Liver (tissue), 9 donors: ENCODE measurements around the gene TNIP1. TPM values are rescaled to one million over a fixed set of nuclear protein-coding genes. Genes with fewer than 3 reads are reported as not detected.

Source experiments
- DNase-seq: peaks from one replicate; pipeline ENCODE4 v3.0.0-alpha.2; 2017; ENCODE audit warnings: low spot score
- H3K27ac ChIP-seq, 2 donors: one replicate each; pipeline ENCODE4 v1.7.0; 2013; ENCODE audit warnings: inconsistent platforms in 2 of 2, low read length in 2 of 2, control low read depth in 1 of 2, low read depth in 1 of 2, mild to moderate bottlenecking in 1 of 2
- H3K27me3 ChIP-seq, 4 donors: one replicate each; pipeline versions ENCODE4 v1.6.1 to v1.7.0; 2013; ENCODE audit warnings: low read length in 3 of 4, inconsistent platforms in 1 of 4, mild to moderate bottlenecking in 1 of 4, moderate library complexity in 1 of 4; ENCODE audit not compliant: control insufficient read depth in 4 of 4, insufficient read depth in 4 of 4
- H3K36me3 ChIP-seq, 4 donors: one replicate each; pipeline versions ENCODE4 v1.6.1 to v1.7.0; 2013; ENCODE audit warnings: low read length in 3 of 4, mild to moderate bottlenecking in 3 of 4, low read depth in 1 of 4, moderate library complexity in 1 of 4; ENCODE audit not compliant: control insufficient read depth in 4 of 4, insufficient read depth in 3 of 4
- H3K4me1 ChIP-seq, 4 donors: one replicate each; pipeline versions ENCODE4 v1.6.1 to v1.7.0; 2013; ENCODE audit warnings: low read length in 3 of 4, mild to moderate bottlenecking in 3 of 4, moderate library complexity in 1 of 4; ENCODE audit not compliant: control insufficient read depth in 4 of 4, insufficient read depth in 4 of 4
- H3K4me3 ChIP-seq, 3 donors: one replicate each; pipeline versions ENCODE4 v1.6.1 to v1.7.0; 2013; ENCODE audit warnings: low read length in 3 of 3, control low read depth in 1 of 3, low read depth in 1 of 3, mild to moderate bottlenecking in 1 of 3
- H3K9ac ChIP-seq, 2 donors: one replicate each; pipeline ENCODE4 v1.7.0; 2013; ENCODE audit warnings: low read length in 2 of 2, mild to moderate bottlenecking in 2 of 2, moderate library complexity in 2 of 2, control low read depth in 1 of 2, low read depth in 1 of 2
- H3K9me3 ChIP-seq, 4 donors: one replicate each; pipeline versions ENCODE4 v1.6.1 to v1.7.0; 2013; ENCODE audit warnings: low read length in 3 of 4; ENCODE audit not compliant: control insufficient read depth in 4 of 4
- ATF3 ChIP-seq: IDR thresholded peaks from 2 replicates; pipeline ENCODE4 v1.6.1; 2016; ENCODE audit warnings: antibody characterized with exemption
- CTCF ChIP-seq: fragments of 150-350 bp; IDR thresholded peaks from 2 replicates; pipeline ENCODE4 v1.5.1; 2017; ENCODE audit warnings: improper control_type of control experiment, low read depth, low read length; ENCODE audit not compliant: missing input control
- EGR1 ChIP-seq, 2 donors: IDR thresholded peaks; 2 replicates each; pipeline ENCODE4 v1.6.1; 2016 to 2018; ENCODE audit warnings: antibody characterized with exemption in 2 of 2, low read depth in 2 of 2
- FOXA1 ChIP-seq: IDR thresholded peaks from 2 replicates; pipeline ENCODE4 v1.6.1; 2016; ENCODE audit warnings: antibody characterized with exemption
- FOXA2 ChIP-seq: IDR thresholded peaks from 2 replicates; pipeline ENCODE4 v1.6.1; 2016; ENCODE audit warnings: antibody characterized with exemption
- GABPA ChIP-seq, 2 donors: IDR thresholded peaks in 1 of 2; conservative IDR thresholded peaks in 1 of 2; 2 replicates each; pipeline ENCODE4 v1.6.1; 2016; ENCODE audit warnings: antibody characterized with exemption in 2 of 2, mild to moderate bottlenecking in 1 of 2, moderate library complexity in 1 of 2
- HNF4A ChIP-seq, 2 donors: conservative IDR thresholded peaks; 2 replicates each; pipeline ENCODE4 v1.6.1; 2016; ENCODE audit warnings: antibody characterized with exemption in 2 of 2, mild to moderate bottlenecking in 2 of 2
- HNF4G ChIP-seq: IDR thresholded peaks from 2 replicates; pipeline ENCODE4 v1.6.1; 2016; ENCODE audit warnings: antibody characterized with exemption
- JUND ChIP-seq, 2 donors: IDR thresholded peaks; 2 replicates each; pipeline ENCODE4 v1.6.1; 2016; ENCODE audit warnings: antibody characterized with exemption in 2 of 2
- MAX ChIP-seq: IDR thresholded peaks from 2 replicates; pipeline ENCODE4 v1.6.1; 2016; ENCODE audit warnings: antibody characterized with exemption
- NR2F2 ChIP-seq: IDR thresholded peaks from 2 replicates; pipeline ENCODE4 v1.6.1; 2016; ENCODE audit warnings: antibody characterized with exemption
- RAD21 ChIP-seq, 2 donors: IDR thresholded peaks; 2 replicates each; pipeline ENCODE4 v1.6.1; 2016; ENCODE audit warnings: antibody characterized with exemption in 2 of 2, mild to moderate bottlenecking in 2 of 2
- REST ChIP-seq: IDR thresholded peaks from 2 replicates; pipeline ENCODE4 v1.6.1; 2016; ENCODE audit warnings: antibody characterized with exemption, mild to moderate bottlenecking
- RXRA ChIP-seq, 2 donors: IDR thresholded peaks; 2 replicates each; pipeline ENCODE4 v1.6.1; 2017 to 2018; ENCODE audit warnings: antibody characterized with exemption in 2 of 2, mild to moderate bottlenecking in 1 of 2
- SP1 ChIP-seq: IDR thresholded peaks from 2 replicates; pipeline ENCODE4 v1.6.1; 2018; ENCODE audit warnings: antibody characterized with exemption, mild to moderate bottlenecking
- TAF1 ChIP-seq: conservative IDR thresholded peaks from 2 replicates; pipeline ENCODE4 v1.6.1; 2016; ENCODE audit warnings: antibody characterized with exemption, mild to moderate bottlenecking
- YY1 ChIP-seq: IDR thresholded peaks from 2 replicates; pipeline ENCODE4 v1.6.1; 2016; ENCODE audit warnings: antibody characterized with exemption, mild to moderate bottlenecking
- ZBTB33 ChIP-seq: IDR thresholded peaks from 2 replicates; pipeline ENCODE4 v1.6.1; 2016; ENCODE audit warnings: antibody characterized with exemption
- WGBS: extraction: QIAGEN DNeasy Blood & Tissue Kit; methylation state at CpG from one replicate; pipeline ENCODE4 v1.1.7; 2013; 5-methylcytosine and 5-hydroxymethylcytosine counted together
- polyA plus RNA-seq, 2 donors: library from polyadenylated mRNA; stranded (reverse) in 1 of 2; unstranded in 1 of 2; fragments of 200-250 nt in 1 of 2; fragments of >200 nt in 1 of 2; fragmentation: Nextera tagmentation in 1 of 2; extraction: Ambion mirVana in 1 of 2; gene quantifications; one replicate each; pipeline versions ENCODE4 v1.2.1 to v1.2.3, GENCODE V29; 2013 to 2015
- total RNA-seq, 2 donors: library from RNA; depleted of rRNA; stranded (reverse); fragments of >200 nt; gene quantifications; one replicate each; pipeline ENCODE4 v1.2.3, GENCODE V29; 2014
- donor health status: healthy.
- donor health status: healthy.
- donor health status: healthy.
- donor health status: healthy.
- donor health status: healthy.

The TNIP1 gene
- total and polyA plus RNA-seq, 4 donors = 33.2 to 101 (median 48.0) TPM

- H3K27me3 ChIP-seq = no peaks in the 10 kb centered on the region
- peaks cover 14 to 83% (median 60%) of the 10 kb centered on the region in 4 donors for H3K36me3 ChIP-seq
- no peak overlapping the region for H3K4me3 ChIP-seq
- no peak overlapping the region for H3K27ac ChIP-seq
- H3K9ac ChIP-seq = no peak overlapping the region
- WGBS = 64% methylated on average over 4 of the region's 4 CpGs
- TF ChIP-seq JUND (IDR thresholded peaks at IDR 0.05) (no peak), ZBTB33 (no peak), TAF1 (no peak), GABPA (IDR thresholded peaks at IDR 0.05 in 1 of 2, conservative IDR thresholded peaks at IDR 0.05 in 1 of 2) (no peak), YY1 (no peak), MAX (no peak), HNF4G (no peak), SP1 (no peak), CTCF (no peak), RXRA (IDR thresholded peaks at IDR 0.05) (no peak), NR2F2 (no peak), REST (no peak), RAD21 (IDR thresholded peaks at IDR 0.05) (no peak), HNF4A (conservative IDR thresholded peaks at IDR 0.05) (no peak), ATF3 (no peak), FOXA2 (no peak), EGR1 (IDR thresholded peaks at IDR 0.05; ENCODE audit: low read depth in 2 of 2) (no peak), FOXA1 (no peak)
- peaks cover 0 to 4% (median 2%) of the 10 kb centered on the region in 4 donors for H3K4me1 ChIP-seq
- no peaks in the 10 kb centered on the region for H3K9me3 ChIP-seq
- no peak for DNase-seq
Measured at GRCh38 chr5:151128817-151129216, 48.0 kb upstream of the TNIP1 start.
